BJ (cell line): ENCODE measurements around the gene MAPK1IP1L. TPM values are rescaled to one million over a fixed set of nuclear protein-coding genes. Genes with fewer than 3 reads are reported as not detected.

Experiments used
- CTCF ChIA-PET: fragments of 350-600 bp; formaldehyde crosslinking; extraction: SDS; loops from one replicate; lab custom pipeline; 2021; ENCODE audit warnings: antibody characterized with exemption, inconsistent platforms; lab: Yijun Ruan, JAX
- POLR2A ChIA-PET: fragments of 300-600 bp; sonication (Branson Sonifier 250); formaldehyde crosslinking; extraction: SDS; loops from one replicate; lab custom pipeline; 2021; ENCODE audit warnings: antibody characterized with exemption; lab: Charles Lee
- DNase-seq: peaks from one replicate; pipeline ENCODE4 v3.0.0-alpha.2; 2011; ENCODE audit warnings: low read depth
- H3K27me3 ChIP-seq: 2 replicates; pipeline ENCODE4 v1.6.0; 2011; ENCODE audit warnings: low read length; ENCODE audit not compliant: control insufficient read depth, insufficient read depth
- H3K36me3 ChIP-seq: 2 replicates; pipeline ENCODE4 v1.5.1; 2011; ENCODE audit warnings: low read length; ENCODE audit not compliant: control insufficient read depth, insufficient read depth
- H3K4me3 ChIP-seq: 2 replicates; pipeline ENCODE4 v1.5.1; 2011; ENCODE audit warnings: low read depth, mild to moderate bottlenecking, control low read depth, low read length
- polyA plus RNA-seq: library from polyadenylated mRNA; depleted of rRNA; stranded (reverse); fragments of >200 nt; gene quantifications from 2 replicates; pipeline ENCODE4 v1.2.3, GENCODE V29; 2011
- TF ChIP-seq, protein P1 (sequence below): IDR thresholded peaks from 2 replicates; pipeline ENCODE4 v1.5.1; 2011; ENCODE audit warnings: low read depth, mild to moderate bottlenecking, control low read depth, inconsistent platforms, low read length, moderate library complexity; ENCODE audit not compliant: insufficient read depth

Gene MAPK1IP1L
- polyA plus RNA-seq, 1 experiment = 90.0 TPM

DNA sequence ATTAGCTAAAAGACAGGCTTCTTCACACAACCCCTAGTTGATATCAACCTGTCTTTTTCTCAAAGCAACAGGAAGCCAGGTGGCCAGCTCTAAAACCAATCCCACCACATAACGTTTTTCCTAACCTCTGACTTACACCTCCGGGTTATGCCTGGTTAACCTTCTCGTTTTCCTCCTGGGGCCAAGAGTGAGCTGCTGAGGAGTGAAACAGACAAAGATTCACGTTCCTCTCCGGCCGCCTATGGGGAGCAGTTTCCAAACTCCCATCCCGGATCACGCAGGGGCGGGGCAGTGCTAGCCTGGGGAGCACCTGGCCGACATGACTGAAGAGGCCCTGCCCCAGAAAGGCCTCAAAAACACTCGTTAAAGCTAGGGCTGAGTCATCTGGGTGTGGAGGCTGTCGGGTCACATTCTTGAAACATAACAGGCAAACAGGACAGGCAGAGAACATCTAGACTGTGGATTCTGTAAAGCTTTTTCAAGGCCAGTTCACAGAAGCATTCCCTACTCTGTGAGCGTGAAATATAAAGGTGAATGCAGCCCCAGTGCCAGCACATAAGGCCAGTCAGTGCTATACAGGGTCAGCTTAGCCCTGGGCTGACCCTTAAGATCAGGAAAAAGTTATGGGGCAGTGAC is 51.7 kb downstream of the MAPK1IP1L start:
- POLR2A ChIA-PET = interaction anchor here (0.7 to 0.9 kb wide), 3 partner anchors 21 to 34 kb away, joined by 3 to 4 read pairs (median 4); no protein-coding TSS in a partner anchor
- TF ChIP-seq, protein P1, sequence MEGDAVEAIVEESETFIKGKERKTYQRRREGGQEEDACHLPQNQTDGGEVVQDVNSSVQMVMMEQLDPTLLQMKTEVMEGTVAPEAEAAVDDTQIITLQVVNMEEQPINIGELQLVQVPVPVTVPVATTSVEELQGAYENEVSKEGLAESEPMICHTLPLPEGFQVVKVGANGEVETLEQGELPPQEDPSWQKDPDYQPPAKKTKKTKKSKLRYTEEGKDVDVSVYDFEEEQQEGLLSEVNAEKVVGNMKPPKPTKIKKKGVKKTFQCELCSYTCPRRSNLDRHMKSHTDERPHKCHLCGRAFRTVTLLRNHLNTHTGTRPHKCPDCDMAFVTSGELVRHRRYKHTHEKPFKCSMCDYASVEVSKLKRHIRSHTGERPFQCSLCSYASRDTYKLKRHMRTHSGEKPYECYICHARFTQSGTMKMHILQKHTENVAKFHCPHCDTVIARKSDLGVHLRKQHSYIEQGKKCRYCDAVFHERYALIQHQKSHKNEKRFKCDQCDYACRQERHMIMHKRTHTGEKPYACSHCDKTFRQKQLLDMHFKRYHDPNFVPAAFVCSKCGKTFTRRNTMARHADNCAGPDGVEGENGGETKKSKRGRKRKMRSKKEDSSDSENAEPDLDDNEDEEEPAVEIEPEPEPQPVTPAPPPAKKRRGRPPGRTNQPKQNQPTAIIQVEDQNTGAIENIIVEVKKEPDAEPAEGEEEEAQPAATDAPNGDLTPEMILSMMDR = no peak
- Histone ChIP-seq H3K4me3 (peak overlapping the region; percentile 23), H3K36me3 (no peaks in the 10 kb centered on the region), H3K27me3 (no peaks in the 10 kb centered on the region)
- peak; percentile 93 for DNase-seq
- CTCF ChIA-PET = interaction anchor here (0.6 to 2.3 kb wide), 10 partner anchors 8 to 55 kb away, joined by 3 to 8 read pairs (median 4); partner anchors contain the start of genes LGALS3 and MAPK1IP1L

DNA sequence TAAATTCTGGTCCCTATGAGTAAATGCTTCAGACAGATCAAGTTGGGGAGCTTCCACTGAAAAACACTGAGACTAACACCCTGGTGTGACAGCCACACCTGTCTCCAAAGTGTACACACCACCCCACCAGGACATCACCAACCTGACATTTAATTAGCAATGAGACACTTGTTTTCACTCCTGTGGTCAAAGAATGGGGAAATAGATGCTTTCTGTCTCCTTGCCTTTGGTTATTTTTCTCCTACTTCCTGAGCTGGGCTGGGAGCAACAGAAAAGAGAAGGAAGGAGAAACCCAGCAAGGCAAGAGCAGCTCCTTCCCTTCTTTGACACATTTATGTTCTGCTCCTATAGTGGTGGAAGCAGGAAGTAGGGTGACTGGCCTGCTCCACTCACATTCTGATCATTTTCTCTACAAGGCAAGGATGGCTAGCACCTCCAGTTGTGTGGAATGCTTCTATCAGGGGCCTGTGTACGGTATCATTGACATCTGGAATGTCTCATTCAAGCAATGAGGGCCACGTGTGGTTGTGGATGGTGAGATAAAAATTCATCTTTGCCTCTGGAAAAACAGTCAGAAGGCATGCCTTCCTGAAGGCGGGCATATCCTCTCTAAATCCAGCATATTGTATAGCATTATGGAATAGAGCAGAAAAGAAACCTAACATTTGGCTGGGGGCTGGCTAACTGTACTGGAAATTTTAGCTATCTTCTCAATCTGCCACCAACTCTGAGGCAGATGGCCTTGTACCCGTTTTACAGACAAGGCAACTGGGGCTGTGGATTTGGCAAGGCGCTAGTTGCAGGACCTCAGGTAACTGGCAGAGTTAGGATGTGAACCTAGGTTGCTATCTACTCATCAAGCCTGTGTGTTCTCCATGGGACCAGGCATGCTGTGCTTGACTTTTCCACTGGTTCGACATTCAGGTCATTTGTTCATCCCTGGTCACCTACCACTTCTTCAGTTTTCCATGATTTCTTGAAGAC is 52.8 kb downstream of the MAPK1IP1L start:
- no peaks in the 10 kb centered on the region for H3K27me3 ChIP-seq
- H3K36me3 ChIP-seq = no peaks in the 10 kb centered on the region
- DNase-seq = no peak
- ChIA-PET CTCF (interaction anchor here (0.6 to 2.3 kb wide), 3 partner anchors 9 to 33 kb away, joined by 4 to 6 read pairs (median 4); partner anchors contain the start of gene LGALS3), POLR2A (interaction anchor here (0.9 kb wide), 1 partner anchor 32 kb away, joined by 3 read pairs; no protein-coding TSS in a partner anchor)
- no peak overlapping the region for H3K4me3 ChIP-seq
- TF ChIP-seq, protein P1 = no peak

DNA sequence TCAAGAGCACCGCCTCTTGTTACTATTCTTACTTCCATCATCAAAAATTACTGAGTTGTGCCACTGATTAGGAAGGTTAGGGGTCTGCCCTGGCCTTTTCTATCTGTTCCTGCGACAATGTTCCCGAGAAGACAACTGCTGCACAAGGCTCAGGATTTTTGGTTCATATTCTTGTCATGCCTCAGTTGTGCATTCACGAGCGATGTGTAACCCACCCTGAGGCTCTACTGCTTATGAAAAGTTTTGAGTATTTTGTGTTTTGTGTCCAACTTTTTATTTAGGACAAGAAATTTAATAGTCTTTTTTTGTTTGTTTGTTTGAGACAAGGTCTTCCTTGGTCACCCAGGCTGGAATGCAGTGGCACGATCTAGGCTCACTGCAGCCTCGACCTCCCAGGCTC is 54.5 kb downstream of the MAPK1IP1L start:
- CTCF ChIA-PET = interaction anchor here (1.1 kb wide), 1 partner anchor 55 kb away, joined by 5 read pairs; no protein-coding TSS in a partner anchor
- TF ChIP-seq, protein P1 = no peak
- H3K4me3 ChIP-seq = no peak overlapping the region
- no peaks in the 10 kb centered on the region for H3K27me3 ChIP-seq
- DNase-seq = no peak
- H3K36me3 ChIP-seq = no peaks in the 10 kb centered on the region
- POLR2A ChIA-PET = no interaction called here

DNA sequence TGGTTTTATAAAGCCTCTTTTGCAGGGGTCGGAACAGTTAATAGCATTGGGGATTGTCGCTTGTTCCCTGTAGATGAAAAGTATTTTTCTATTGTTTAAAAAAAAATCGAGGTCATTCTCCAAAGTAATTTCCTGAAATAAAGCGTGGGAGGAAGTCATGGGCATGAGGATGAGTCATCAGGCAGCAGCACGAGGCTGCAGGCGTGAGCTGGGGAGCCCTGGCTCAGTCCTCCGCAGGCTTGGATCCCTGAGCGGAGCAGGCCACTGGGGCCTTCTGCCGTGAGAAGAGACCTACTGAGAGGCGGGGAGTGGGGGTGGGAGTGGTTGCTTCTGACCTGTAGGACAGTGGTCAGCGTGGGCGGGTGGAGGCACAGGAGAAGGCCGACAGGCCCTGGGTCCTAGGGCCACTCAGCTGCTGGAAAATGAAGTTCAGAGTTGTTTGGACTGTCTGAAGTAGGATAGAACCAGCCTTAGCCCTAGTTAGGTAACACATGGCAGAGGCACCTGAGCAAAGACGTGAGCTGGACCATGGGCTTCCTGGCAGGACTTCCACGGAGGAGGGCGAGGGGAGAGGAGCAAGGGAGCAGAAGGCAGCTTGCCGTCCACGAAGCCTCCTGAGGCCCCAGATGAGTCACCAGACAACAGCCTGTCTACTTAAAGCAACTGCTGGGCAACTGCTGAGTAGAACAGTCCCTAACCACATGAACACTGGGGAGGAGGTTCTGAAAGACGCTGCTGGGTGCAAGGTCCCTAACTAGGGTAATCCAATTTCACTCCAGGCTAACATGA is 56.5 kb downstream of the MAPK1IP1L start:
- no peaks in the 10 kb centered on the region for H3K36me3 ChIP-seq
- no peaks in the 10 kb centered on the region for H3K27me3 ChIP-seq
- DNase-seq = peak; percentile 90
- ChIA-PET CTCF (interaction anchor here (0.5 to 1.1 kb wide), 5 partner anchors 14 to 26 kb away, joined by 3 read pairs; no protein-coding TSS in a partner anchor), POLR2A (interaction anchor here (0.6 to 0.8 kb wide), 3 partner anchors 15 to 78 kb away, joined by 3 to 9 read pairs (median 3); no protein-coding TSS in a partner anchor)
- TF ChIP-seq, protein P1 = no peak
- no peak overlapping the region for H3K4me3 ChIP-seq
